Muscle of back (tissue), 11 donors: Measurements from ENCODE around the gene PLCH1. TPM values are rescaled to one million over a fixed set of nuclear protein-coding genes. Genes with fewer than 3 reads are reported as not detected.

ENCODE experiments used
- DNase-seq, 3 donors: peaks; one replicate each; pipeline versions ENCODE4 v3.0.0 to v3.0.0-alpha.2; 2013
- polyA plus RNA-seq, 10 donors: library from polyadenylated mRNA; unstranded; fragments of 120-200 nt; gene quantifications; one replicate each; pipeline ENCODE4 v1.2.1, GENCODE V29; 2013; ENCODE audit not compliant: insufficient read length in 10 of 10

Gene PLCH1
- polyA plus RNA-seq, 10 donors = 0.18 to 0.75 (median 0.32) TPM

DNA sequence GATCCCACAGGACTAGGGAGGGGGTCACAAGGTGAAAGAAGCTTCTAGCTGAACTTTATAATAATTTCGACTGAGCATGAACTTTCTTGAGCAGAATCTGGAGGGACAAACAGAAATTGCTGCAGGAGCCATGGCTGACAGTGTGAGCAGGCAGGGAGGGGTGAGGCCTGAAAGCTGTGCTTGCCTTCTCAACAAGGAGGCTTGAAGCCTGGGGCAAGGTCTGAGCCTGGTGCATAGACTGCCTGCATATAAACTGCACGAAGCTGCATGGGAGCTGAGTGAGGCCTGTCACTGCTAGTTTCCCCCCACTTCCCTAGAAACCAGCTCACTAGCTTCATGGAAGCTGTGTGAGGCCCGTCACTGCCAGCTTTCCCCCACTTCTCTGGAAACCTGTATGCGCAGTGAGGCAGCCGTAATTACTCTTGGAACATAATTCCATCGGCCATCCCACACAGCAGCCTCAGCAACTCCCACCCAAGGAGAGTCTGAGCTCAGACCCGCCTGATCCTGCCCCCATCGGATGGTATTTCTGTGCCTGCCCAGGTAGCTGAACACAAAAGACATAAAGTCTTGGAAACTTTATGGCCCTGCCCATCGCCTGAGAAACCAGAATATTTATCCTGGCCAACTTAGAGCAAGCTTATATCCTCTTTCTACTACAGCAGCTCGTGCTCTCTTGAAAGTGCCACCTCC, 136.5 kb downstream of the PLCH1 start:
- no peak for DNase-seq

DNA sequence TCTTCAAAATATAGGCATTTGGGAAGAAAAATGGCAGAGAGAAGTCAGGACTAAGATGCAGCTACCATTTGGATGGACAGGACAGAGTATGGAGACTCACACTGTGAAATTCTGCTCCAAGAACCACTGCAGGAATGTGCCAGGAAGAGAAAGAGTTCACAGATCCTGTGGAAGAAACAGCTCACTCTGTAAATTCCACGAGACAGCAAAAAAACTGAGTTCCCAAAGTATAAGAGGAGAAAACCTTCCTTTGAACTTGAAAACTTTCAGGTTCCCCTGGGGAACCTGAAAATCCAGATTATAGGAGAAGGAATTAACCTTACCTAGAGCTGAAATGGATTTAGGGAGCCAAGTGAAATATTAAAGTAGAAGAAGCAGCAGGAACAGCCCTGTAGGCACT, 137.1 kb downstream of the PLCH1 start:
- no peak for DNase-seq

DNA sequence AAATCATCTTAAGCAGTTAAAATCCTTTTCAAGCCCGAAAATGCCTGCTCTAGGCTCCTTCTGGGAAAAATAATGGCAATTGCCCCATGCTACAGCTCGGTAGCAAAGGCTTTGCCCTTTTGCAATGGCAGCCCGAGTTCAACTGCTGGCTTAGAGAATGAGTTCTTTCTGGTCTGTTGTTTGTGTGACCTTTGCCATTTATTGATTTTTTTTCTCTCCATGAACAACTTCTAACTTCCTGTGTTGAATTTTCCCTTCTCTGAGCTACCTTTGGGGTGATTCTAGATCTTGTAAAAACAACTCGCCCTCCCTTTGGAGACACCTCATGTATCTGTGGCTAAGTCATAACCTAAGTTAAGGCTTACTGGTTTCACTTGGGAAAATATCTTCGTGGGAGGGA, 139.3 kb downstream of the PLCH1 start:
- no peak for DNase-seq

DNA sequence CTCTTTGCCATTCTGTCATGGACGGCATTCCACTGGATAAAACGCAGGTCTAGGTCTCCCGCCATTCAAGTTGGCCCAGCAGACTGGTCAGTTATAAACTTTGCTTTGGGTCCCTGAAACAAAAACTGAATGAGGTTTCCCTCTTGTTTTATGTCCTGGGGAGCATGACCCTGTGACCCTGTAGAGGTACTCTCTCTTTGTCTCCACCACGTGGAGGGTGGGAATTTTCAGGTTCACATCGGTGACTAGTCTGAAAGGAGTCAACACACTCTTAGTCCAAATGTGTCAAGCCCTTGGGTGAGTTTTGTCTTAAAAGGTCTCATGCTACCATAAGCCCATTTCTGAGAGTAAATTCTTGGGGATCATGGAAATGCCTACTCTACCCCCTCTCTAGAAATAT, 139.9 kb downstream of the PLCH1 start:
- no peak for DNase-seq

DNA sequence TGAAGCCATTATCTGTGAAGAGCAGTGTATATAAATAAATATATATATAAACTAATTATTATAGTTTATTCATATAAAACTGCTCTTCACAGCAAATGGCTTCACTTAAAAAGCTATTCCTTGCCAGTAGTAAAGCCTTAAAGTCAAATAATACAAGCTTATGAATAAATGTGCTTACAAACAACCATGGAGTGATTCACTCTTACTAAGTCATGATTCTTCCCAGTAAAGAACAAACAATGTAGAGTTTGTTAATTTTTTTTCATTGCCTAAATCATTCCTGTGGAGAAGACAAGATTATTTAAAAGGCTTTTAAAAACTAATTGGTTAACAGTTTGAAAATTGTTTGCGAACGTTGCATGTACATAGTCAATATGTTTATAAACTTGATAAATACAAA, 140.7 kb downstream of the PLCH1 start:
- DNase-seq = no peak

DNA sequence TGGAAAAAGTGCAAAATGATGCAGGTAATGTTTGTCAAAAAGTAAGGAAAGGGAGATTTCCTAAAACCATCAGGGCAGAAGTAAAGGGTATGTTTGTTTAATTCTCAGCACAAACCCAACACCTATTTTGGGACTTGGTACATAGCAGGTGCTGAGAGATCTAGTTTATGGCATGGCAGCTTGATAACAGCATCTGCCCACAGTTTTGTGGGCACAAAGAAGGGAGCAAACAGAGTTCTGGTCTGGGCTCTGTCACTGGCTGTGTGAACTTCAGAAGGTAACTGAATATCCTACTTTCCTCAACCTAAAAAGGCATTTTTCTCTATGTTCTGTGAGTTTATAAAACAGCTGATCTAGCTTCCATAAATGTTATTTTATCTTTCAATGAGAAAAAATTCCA, 141.6 kb downstream of the PLCH1 start:
- no peak for DNase-seq

DNA sequence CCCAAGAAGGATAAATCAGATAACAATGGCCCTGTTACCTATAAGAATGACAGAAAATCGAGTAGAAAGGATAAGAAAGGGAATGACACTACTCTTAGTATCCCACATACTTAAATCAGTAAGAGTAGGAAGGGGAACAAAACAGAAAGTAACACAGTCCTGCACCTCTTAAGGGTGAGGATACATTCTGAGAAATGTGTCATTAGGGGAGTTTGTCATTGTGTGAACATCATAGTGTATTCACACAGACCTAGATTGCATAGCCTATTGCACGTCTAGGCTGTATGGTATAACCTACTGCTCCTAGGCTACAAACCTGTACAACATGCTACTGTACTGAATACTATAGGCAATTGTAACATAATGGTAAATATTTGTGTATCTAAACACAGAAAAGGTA, 142.6 kb downstream of the PLCH1 start:
- DNase-seq = no peak

DNA sequence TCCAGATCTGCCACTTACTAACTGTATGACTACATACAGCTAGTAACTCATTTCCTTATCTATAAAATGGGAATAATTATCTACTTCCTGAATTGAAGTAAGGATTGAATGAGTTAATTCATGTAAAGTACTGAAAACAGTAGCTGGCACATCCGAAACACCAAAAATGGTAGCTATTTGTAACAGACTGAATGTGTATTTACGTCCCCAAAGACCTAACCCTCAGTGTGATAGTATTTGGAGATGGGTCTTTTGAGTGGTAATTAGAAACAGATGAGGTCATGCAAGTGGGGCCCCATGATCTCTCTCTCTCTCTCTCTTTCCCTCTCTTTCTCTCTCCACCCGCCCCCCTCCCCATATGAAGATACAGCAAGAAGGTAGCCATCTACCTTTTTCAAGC, 146.2 kb downstream of the PLCH1 start:
- no peak for DNase-seq

DNA sequence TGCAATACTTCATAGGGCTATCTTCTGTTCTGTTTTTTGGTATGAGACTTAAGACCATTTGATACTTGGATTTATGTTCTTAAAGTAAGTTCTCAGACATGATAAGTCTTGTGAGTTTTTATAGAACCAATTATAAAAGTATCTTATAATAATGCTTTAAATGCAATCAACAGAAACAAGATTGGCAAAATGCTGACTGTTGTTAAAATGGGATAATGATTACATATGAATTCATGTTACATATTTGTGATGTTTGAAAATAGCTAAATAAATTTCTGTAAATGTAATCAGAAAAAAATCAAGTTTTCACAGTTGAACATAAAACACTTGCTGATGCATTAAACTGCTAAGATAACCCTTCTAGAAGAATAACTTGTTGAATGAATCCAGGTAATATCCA, 148.3 kb downstream of the PLCH1 start:
- DNase-seq = no peak

DNA sequence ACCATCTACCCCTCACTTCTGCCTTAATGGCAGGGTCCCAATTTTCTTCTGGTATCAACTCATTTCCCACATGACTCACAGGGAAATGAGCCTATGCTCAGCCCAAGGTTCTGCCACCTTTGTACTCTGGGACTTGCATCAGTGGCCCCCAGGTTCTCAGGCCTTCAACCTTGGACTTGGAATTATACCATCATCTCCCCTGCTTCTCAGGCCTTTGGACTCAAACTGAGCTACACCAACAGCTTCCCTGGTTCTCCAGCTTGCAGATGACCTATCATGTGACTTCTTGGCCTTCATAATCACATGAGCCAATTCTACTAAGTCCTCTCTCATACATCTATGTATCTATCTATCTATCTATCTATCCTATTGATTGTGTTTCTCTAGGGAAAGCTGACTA, 149.5 kb downstream of the PLCH1 start:
- DNase-seq = no peak

DNA sequence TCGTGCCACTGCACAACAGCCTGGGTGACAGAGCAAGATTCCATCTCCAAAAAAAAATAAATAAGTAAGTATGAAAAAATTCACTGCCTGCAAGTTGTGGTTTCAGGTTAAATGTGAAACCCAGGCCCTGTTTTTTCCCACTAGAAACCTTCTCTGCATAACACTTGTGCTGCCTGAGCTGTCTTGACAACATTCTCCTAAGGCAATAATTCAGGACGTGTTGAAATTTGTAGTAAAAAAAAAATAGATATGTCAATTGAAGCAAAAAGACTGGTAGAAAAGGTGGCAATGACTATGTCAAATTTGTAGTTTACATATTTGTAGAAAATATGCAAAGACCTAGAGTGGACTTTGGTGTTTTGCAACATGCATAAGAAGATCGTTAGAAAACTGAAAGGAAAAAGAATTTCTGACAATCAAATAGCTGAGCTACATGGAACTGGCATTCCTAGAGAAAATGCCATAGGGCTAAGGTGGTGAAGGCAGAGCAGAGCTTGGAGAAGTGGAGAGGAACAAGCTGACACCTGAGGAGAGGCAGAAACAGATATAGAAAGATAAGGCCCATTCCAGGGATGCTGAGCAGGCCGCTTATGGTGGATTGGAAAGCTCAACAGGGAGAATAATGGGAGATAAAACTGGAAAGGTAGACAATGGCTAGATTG, 150.2 kb downstream of the PLCH1 start:
- no peak for DNase-seq

DNA sequence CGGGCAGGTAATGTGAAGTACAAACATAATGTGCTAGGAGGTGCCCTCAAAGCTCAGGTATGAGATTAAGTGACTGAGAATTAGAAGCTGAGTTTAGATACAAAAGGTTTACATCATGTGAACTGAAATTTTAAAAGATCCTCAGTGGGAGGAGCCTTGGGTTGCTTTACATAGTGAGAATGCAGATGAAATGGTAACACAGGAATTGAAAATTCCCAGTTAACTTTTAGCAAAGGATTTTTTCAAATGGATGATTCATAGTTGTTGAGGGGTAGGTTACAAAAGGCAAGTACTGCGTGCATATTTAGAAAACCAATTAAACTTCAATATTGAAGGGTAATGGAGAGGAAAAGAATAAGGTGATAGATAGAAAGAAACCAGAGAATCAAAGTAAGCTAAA, 157.3 kb downstream of the PLCH1 start:
- DNase-seq = no peak

DNA sequence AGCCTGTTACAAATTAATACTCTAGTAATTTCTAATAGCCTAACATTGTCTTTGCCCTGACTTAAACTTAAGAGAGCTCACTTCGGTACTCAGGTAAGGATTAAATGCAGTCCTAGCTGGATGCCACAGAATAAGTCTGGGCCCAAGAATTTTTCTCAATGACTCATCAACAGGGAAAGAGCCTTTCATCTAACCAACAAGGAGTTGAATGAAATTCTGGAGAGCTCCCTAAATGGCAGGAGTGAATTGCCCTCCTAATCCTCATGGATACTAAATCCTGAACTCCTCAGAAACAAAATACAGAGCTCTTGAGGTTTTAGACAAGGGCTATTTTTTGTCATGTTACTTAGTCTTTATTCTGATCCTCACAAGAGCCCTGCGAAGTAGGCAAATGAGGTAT, 159.5 kb downstream of the PLCH1 start:
- DNase-seq = no peak

DNA sequence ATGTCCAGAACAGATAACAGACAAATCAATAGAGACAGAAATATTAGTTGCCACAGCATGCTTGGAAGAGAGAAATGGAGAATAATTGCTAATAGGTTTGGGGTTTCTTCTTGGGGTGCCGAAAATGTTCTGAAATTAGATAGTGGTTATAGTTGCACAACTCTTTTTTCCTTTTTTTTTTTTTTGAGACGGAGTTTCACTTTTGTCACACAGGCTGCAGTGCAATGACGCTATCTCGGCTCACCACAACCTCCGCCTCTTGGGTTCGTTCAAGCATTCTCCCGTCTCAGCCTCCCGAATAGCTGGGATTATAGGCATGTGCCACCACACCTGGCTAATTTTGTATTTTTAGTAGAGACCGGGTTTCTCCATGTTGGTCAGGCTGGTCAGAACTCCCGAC, 163.3 kb downstream of the PLCH1 start:
- DNase-seq = no peak

DNA sequence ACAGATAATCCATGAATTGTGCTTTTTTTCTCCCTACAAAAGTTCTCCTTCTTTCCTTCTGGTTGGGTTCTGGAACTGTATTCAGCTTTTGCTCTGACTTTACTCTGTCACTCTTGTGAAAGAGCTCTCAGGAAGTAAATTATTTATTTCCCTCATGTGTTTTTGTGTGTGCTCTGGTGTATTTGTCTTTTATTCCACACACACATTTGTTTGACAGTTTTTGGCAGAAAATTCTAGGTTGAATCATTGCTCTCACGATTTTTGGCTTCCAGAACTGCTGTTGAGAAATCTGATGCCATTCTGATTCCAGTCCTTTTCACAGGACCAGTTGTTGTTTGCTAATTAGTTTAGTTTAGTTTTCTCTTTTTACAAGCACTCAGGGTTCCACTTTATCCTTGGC, 172.8 kb downstream of the PLCH1 start:
- peak; percentile 31 to 66 (median 31) for DNase-seq

DNA sequence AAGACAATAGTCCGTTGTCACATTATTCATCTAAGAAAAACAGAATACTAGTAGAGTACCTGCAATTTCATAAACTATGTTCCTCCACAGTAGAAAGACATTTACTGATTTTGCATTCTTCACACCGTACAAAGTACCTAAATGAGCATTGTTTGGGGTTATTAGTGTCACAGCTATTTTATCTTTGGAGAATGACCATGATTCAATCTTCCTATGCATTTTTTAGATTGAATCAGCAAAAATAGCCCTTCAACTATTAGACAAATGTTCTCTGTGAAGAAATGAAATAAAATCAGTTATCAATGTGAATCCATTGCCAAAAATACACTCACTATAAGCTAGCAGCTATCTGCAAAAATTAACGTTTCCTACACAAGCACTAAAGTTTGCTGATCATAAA, 176.6 kb downstream of the PLCH1 start:
- DNase-seq = no peak

DNA sequence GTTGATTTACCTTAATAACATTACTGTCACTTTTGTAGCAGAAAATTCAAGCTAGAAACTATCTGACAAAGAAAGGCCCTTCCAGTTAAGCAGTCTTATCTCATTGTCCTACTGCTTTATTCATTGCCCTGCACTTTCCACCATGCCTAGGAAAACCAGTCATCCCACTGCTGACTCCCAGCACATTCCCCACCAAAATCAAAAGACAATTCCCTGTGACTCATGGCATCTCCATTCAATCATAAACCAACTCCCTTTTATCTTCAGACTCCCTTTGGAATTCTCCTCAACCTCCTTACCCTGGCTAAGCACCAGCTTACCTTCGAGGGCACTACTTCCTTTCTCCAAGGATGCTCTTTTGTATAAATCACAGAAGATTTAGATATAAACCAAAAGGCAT, 184.3 kb downstream of the PLCH1 start:
- no peak for DNase-seq

DNA sequence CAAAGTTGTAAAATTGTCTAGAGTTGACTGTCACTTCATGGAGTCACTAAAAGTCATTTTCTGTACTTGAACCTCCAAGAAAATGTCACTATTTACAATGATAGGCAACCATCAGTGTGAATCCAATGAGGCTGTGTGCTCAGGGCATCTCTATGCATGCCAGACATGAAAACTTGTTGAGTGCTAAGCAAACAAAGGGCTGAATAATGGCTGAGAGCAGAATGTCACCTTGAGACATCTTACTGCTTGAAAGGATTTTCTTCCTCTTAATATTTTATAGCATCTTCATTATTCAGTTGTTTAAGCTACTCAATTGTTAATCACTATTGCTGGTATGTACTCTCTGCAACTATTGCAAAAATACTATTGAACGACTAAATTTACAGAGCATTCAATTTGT, 184.7 kb downstream of the PLCH1 start:
- DNase-seq = no peak

DNA sequence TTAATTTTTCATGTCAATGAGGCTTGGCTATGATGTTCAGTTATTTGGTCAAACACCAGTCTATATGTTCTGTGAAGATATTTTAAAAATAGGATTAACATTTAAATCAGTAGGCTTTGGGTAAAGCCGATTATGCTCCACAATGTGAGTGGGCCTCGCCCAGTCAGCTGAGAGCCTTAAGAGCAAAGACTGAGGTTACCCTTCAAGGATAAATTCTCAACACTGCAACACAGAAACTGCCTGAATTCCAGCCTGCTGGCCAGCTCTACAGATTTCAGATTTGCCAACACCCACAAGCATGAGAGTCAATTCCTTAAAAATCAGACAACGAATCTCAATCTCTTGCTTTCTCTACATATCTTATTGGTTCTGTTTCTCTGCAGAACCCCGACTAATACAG, 188.3 kb downstream of the PLCH1 start:
- DNase-seq = peak in 1 of 3 donors; percentile 7

DNA sequence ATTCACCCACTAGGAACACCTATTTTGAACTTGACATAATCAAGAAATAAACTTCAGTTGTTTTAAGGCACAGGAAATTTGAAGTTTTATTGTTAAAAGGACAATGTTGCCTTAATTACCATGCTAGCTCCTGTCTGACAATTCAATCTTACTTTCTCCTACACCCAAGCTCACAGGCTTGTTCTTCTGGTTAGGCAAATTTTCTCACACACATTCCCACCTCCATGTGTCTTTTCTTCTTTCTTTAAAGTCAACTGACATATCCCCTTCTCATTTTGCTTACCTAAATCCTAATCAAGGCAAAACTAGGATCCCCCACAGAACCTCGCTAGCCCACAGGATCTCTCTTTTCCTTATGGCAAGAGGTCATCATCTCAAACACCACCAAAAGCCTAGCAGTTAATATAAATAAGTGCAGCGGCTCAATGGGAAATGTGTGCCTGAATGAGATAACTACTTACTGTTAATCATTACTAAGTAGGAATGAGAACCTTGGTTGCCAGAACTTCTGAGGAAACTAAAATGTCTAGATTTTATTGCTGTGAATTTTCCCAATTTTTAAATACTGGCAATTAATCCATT, 189.3 kb downstream of the PLCH1 start:
- DNase-seq = no peak

DNA sequence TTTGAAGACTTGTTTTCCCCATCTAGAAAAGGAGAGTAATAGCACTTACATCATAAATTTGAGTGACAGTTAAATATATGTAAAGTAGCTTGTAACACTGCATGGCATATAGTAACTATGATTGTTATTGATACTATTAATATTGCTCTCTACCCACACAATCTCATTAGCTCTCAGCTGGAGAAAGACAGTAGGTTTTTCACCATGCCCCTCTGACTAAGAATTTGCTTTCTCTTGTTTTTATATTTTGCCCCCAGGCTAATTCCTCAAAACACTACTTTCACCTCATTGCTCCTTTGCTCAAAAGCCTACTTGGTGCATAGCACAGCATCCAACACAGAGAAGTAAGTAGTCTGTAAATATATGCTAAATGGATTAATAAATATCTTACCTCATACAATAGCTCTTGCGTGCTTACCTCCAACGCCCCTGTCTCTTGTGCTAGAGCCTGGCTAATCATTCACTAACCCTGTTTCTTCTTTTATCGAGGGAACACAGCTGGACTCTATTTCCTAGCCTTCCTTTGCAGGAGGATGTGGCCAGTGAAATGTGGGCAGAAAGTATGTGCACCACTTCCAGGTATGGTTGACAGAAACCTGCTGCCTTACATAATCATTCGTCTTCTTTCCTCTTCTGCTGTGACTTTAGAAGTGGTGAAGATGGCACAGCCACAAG, 190.0 kb downstream of the PLCH1 start:
- no peak for DNase-seq

DNA sequence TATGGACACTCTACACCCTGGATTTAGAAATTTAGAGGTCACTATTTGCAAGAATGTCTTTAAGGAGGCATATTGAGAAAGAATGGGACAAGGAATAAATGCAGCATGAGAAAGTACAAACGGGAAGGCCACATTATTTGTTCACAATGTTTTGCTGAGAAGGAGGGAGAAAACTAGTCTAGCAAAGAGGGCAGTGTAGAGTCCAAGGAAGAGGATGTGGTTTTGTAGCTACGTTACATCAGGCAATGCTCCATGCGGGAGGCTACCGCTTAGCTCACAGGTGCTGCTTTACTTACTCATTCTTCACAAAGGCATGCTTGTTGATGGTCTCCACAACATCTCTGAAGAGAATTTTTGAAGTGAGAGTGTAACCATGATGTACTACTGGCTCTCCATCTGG, 191.1 kb downstream of the PLCH1 start:
- DNase-seq = no peak

DNA sequence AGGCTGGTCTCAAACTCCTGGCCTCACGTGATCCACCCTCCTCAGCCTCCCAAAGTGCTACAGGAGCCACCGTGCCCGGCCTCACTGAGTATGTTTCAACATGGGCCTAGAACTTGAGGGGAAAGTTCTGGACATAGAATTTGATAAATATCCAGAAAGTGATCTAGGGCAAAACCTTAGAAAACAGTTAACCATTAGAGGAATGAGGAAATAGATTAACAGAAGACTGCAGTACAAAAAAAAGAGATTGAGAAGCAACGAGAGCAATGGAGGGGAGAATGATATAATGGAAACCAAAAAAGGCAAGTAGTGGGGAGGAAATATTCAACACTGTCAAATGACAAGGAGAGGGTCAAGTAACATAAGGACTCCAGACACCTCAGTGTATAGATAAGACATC, 191.5 kb downstream of the PLCH1 start:
- no peak for DNase-seq
